ENCODE data around the gene KRTAP3-2.

The KRTAP3-2 gene

GRCh38 chr17:40963838-40964237 is 35.9 kb downstream of the KRTAP3-2 start:
- no peak for DNase-seq (ENCODE audit: low read depth)

DNA sequence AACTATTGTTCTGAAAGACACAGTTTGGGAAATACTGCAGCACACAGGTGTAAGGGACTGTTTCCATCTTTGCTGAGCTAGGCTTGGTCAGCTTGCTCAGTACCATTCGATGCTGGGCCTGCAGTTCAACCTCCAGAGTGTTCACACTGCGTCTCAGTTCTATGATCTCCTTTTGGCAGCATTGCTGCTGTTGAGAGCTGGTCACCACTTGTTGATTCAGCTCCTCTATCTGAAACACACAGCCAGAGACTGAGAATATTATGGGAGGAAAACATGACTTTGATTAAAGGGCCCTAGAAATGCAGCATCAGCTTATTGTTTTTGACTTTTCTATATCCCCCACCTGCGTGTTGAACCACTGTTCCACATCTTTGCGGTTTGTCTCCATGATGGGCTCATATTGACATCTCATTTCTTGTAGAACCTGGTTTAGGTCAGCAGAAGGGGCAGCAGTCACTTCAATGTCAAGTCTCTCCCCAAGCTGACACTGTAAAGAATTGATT is 37.6 kb downstream of the KRTAP3-2 start:
- DNase-seq (ENCODE audit: low read depth): no peak

GRCh38 chr17:40961591-40961990 is 38.1 kb downstream of the KRTAP3-2 start:
- no peak for DNase-seq (ENCODE audit: low read depth)

DNA sequence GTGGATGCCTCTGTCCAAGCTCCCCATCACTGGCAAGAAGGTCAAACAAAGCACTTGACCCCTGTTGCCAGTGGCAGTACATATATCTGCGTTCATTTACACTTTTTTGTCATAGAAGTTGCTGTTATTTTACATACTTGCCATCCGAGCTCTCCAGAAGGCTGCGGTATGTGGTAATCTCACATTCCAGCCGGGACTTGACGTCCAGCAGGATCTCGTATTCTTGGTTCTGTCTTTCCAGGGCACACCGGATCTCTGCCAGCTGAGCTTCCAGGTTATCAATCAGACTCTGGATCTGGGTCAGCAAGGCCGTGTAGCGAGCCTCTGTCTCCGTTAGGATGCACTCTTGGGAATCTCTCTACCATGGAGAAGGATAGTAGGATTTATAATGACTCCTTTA is 39.6 kb downstream of the KRTAP3-2 start:
- DNase-seq (ENCODE audit: low read depth): no peak

GRCh38 chr17:40958086-40958953 is 41.4 kb downstream of the KRTAP3-2 start:
- DNase-seq (ENCODE audit: low read depth): no peak

- no peak for DNase-seq (ENCODE audit: low read depth)
These were observed 43.1 kb downstream of the KRTAP3-2 start for GRCh38 chr17:40956401-40957254.

- DNase-seq (ENCODE audit: low read depth): no peak
These were observed 45.8 kb downstream of the KRTAP3-2 start for GRCh38 chr17:40953881-40954280.

- DNase-seq (ENCODE audit: low read depth): no peak
These were observed 47.0 kb downstream of the KRTAP3-2 start for GRCh38 chr17:40952661-40953060.

DNA sequence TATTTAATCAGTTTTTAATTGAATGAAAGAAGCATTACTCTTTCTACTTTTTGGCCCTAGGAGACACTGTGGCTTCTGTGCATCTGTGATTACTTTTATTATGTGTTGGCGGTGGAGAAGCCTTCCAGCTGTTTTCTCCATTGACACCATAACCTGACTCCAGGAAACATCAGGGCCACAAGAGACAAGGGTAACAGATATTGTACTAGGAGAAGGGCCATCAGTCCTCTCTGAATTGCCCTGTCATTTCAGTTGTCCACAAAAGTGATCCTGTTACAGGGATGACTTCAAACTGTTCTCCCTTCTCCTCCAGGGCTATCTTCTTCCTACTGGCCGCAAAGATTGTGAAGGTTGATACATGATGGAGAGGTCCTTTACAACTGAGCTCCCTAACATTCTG is 47.6 kb downstream of the KRTAP3-2 start:
- no peak for DNase-seq (ENCODE audit: low read depth)

- no peak for DNase-seq (ENCODE audit: low read depth)
These were observed 48.6 kb downstream of the KRTAP3-2 start for GRCh38 chr17:40951011-40951622.

- DNase-seq (ENCODE audit: low read depth): no peak
These were observed 49.5 kb downstream of the KRTAP3-2 start for GRCh38 chr17:40950176-40950575.

- no peak for DNase-seq (ENCODE audit: low read depth)
These were observed 50.3 kb downstream of the KRTAP3-2 start for GRCh38 chr17:40949418-40949817.
